HCT116 (cell line): ENCODE measurements around the gene DPH5.

Experiments used
- CEBPB ChIP-seq: IDR thresholded peaks from 2 replicates; pipeline ENCODE4 v1.6.1; 2012; ENCODE audit warnings: low read depth
- CTCF ChIP-seq, 3 experiments: fragments of 200-600 bp in 1 of 3; sonication (generic) in 1 of 3; IDR thresholded peaks in 2 of 3; conservative IDR thresholded peaks in 1 of 3; 2 replicates each; pipeline ENCODE4 v1.5.1; 2012 to 2017; ENCODE audit warnings: low read depth in 2 of 3, low read length in 2 of 3, antibody characterized with exemption in 1 of 3, borderline replicate concordance in 1 of 3, control low read depth in 1 of 3, mild to moderate bottlenecking in 1 of 3, mixed read lengths in 1 of 3, mixed run types in 1 of 3, moderate library complexity in 1 of 3; ENCODE audit not compliant: insufficient read depth in 1 of 3
- EZH2phosphoT487 ChIP-seq: fragments of 200-600 bp; IDR thresholded peaks from 2 replicates; pipeline ENCODE4 v1.6.1; 2018; ENCODE audit warnings: antibody characterized with exemption, borderline replicate concordance
- POLR2AphosphoS5 ChIP-seq: IDR thresholded peaks from 2 replicates; pipeline ENCODE4 v1.6.1; 2011; ENCODE audit warnings: mild to moderate bottlenecking, low read depth, low read length, moderate library complexity
- YY1 ChIP-seq: IDR thresholded peaks from 2 replicates; pipeline ENCODE4 v1.6.1; 2011; ENCODE audit warnings: low read length, low read depth, moderate library complexity, mild to moderate bottlenecking; ENCODE audit not compliant: insufficient replicate concordance; ENCODE audit errors: extremely low read depth

DNA sequence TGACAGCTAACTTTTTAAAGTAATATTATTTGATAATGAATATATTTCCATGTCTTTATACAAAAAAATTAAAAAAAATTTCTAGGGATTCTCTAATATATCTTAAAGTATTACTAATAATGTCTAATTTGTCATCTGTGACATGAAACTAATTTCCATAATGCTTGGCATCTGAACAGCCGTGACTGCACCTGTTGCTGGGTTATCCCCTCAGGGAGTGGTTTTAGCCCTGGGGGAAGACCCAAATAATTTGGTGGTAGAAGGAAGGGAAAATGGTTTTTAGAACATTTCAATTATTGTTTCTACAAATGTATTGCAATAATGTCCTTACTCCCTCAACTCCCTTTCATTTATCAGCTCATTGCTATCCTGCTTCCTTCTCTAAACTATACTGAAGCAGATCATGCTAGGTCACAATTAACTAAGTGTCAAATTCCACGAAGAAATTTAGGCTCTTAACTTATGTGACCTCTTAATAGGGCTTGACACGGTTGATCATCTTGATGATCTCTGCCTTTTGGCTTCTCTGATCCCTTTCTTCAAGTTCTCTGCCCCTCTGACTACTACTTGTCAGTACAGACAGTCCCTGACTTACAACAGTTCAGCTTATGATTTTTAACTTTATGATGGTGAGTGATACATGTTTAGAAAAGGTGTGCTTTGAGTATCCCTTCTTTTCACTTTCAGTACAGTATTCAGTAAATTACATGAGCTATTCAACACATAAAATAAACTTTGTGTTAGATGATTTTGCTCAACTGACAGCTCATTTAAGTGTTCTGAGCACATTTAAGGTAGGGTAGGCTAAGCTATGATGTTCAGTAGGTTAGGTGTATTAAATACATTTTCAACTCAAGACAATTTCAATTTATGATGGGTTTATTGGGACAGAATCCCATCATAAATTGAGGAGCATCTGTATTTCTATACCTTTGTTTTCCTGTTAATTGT is 26.4 kb upstream of the DPH5 start:
- TF ChIP-seq YY1 = no peak
- TF ChIP-seq EZH2phosphoT487 = no peak
- TF ChIP-seq POLR2AphosphoS5 = no peak
- no peak for TF ChIP-seq CTCF (IDR thresholded peaks at IDR 0.05 in 2 of 3, conservative IDR thresholded peaks at IDR 0.05 in 1 of 3; ENCODE audit: borderline replicate concordance in 1 of 3, insufficient read depth in 1 of 3, low read depth in 2 of 3, low read length in 2 of 3)
- no peak for TF ChIP-seq CEBPB
